Dendritic cell treated with granulocyte-macrophage colony-stimulating factor and Interleukin-4, amounts not matched to agents 40 ng/mL and 50 ng/mL, for 4 days (primary cell): ENCODE data around the gene MAG.
A peak's percentile ranks its signal among the peaks of the same experiment; 100 is the strongest.
"Not testable (repeated sequence)": the region's sequence is repeated elsewhere in the genome, so short reads cannot be mapped to it uniquely, and the experiment has no call there.

Experiments used
- H3K27ac Mint-ChIP-seq: one replicate; pipeline ENCODE4 v1.8.0; 2022; ENCODE audit warnings: mild to moderate bottlenecking, mixed read lengths
- H3K27me3 Mint-ChIP-seq: one replicate; pipeline ENCODE4 v1.8.0; 2022; ENCODE audit warnings: mild to moderate bottlenecking, mixed read lengths
- H3K36me3 Mint-ChIP-seq: one replicate; pipeline ENCODE4 v1.8.0; 2022; ENCODE audit warnings: low read depth, mixed read lengths
- H3K4me1 Mint-ChIP-seq: one replicate; pipeline ENCODE4 v1.8.0; 2022; ENCODE audit warnings: low read depth, mixed read lengths
- H3K4me3 Mint-ChIP-seq: one replicate; pipeline ENCODE4 v1.8.0; 2022; ENCODE audit warnings: mild to moderate bottlenecking, moderate library complexity, mixed read lengths
- H3K9me3 Mint-ChIP-seq: one replicate; pipeline ENCODE4 v1.8.0; 2022; ENCODE audit warnings: mixed read lengths
- intact Hi-C: fragments of 100-400 bp; cut with micrococcal nuclease; formaldehyde crosslinking; loops from one replicate; pipeline ENCODE4 v1.15.0; 2022

MAG gene

DNA sequence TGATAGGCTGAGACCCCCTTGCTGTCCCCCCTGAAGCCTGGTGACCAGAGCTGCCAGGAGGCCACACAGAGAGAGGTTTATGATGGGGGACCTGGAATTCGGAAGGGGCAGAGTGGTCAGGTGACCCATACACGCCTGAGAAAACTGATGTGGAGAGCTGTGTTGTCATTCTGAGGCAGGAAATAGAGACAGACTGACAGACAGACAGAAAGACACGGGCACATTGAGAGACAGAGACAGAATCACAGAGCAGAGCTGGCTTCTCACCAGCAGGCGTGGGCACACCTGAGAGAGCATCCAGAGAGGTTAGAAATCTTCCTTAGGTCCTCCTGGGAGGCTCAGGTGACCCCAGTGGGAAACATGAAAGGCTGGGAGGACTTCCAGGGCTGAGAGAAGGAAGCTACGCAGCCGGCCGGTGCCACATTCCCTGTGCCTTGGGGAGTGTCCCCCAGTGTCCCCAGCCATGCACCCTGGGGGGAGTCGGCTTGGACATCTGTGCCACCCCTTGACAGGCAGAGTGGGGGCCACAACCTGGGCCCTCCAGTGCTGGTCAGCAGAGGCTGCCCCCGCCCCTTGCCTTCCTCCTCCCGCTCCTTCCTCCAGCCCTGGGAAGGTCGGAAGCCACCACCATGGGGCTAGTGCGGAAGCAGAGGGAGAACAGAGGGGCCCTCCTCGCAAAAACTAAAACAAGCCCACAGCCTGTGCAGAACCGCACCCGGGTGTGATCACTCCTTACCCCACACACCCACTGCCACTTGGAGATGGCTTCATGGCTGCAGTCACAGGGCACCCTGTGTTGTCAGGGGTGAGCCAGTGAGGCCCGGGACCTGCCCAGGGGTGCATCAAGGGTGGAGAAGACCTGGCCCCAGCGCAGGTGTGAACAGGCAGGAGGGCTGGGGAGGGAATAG, 57.9 kb downstream of the MAG start:
- Mint-ChIP-seq H3K4me1 (peaks cover 61% of the 10 kb centered on the region), H3K4me3 (no peak overlapping the region), H3K27ac (peak overlapping the region; percentile 45), H3K36me3 (no peaks in the 10 kb centered on the region), H3K27me3 (peaks cover 46% of the 10 kb centered on the region), H3K9me3 (no peaks in the 10 kb centered on the region)
- intact Hi-C loops = loop anchor here (5.0 to 10.0 kb wide), 4 partner anchors 65 to 242 kb away; partner anchors contain the start of genes HAMP and USF2

DNA sequence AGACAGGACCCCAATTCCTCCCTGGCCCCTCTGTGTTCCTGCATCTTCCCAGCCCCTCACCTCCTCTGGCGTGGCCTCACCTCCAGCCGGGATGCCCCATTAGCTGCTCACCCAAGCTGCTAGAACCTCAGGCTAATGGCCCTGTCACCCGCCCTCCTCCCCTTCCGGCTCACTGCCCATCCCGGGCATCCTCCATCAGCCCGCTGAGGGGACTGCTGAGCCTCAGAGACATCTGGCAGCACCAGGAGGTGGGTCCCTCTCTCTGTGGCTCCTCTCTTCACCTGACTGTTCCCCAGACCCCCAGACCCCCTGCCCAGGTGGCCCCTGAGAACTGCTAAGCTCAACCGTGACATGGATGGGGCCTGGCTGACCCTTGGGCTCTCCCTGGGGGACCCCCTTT, 58.6 kb downstream of the MAG start:
- Mint-ChIP-seq H3K27ac (peak overlapping the region; percentile 77), H3K4me3 (no peak overlapping the region), H3K27me3 (peaks cover 43% of the 10 kb centered on the region), H3K36me3 (no peaks in the 10 kb centered on the region), H3K9me3 (no peaks in the 10 kb centered on the region), H3K4me1 (peaks cover 57% of the 10 kb centered on the region)
- intact Hi-C loops = loop anchor here (5.0 to 10.0 kb wide), 2 partner anchors 64 to 242 kb away; no protein-coding TSS in a partner anchor

GRCh38 chr19:35351411-35352176, 59.6 kb downstream of the MAG start:
- no peaks in the 10 kb centered on the region for H3K36me3 Mint-ChIP-seq
- H3K27me3 Mint-ChIP-seq = peaks cover 37% of the 10 kb centered on the region
- H3K4me3 Mint-ChIP-seq = no peak overlapping the region
- peak overlapping the region; percentile 77 for H3K27ac Mint-ChIP-seq
- intact Hi-C loops = loop anchor here (2.0 to 10.0 kb wide), 3 partner anchors 63 to 241 kb away; no protein-coding TSS in a partner anchor
- no peaks in the 10 kb centered on the region for H3K9me3 Mint-ChIP-seq
- peaks cover 56% of the 10 kb centered on the region for H3K4me1 Mint-ChIP-seq

DNA sequence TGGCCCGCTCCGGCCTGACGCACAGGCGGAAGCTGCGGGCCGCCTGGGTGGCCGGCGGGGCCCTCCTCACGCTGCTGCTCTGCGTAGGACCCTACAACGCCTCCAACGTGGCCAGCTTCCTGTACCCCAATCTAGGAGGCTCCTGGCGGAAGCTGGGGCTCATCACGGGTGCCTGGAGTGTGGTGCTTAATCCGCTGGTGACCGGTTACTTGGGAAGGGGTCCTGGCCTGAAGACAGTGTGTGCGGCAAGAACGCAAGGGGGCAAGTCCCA, 60.2 kb downstream of the MAG start:
- Mint-ChIP-seq H3K4me3 (no peak overlapping the region), H3K36me3 (no peaks in the 10 kb centered on the region), H3K27ac (no peak overlapping the region), H3K27me3 (peaks cover 33% of the 10 kb centered on the region), H3K9me3 (no peaks in the 10 kb centered on the region), H3K4me1 (peaks cover 51% of the 10 kb centered on the region)
- intact Hi-C loops = loop anchor here (2.0 to 10.0 kb wide), 3 partner anchors 63 to 240 kb away; no protein-coding TSS in a partner anchor

- H3K27ac Mint-ChIP-seq = no peak overlapping the region
- H3K4me1 Mint-ChIP-seq = peaks cover 51% of the 10 kb centered on the region
- no peaks in the 10 kb centered on the region for H3K9me3 Mint-ChIP-seq
- no peaks in the 10 kb centered on the region for H3K36me3 Mint-ChIP-seq
- no peak overlapping the region for H3K4me3 Mint-ChIP-seq
- intact Hi-C loops = loop anchor here (2.0 to 10.0 kb wide), 3 partner anchors 62 to 240 kb away; no protein-coding TSS in a partner anchor
- peaks cover 33% of the 10 kb centered on the region for H3K27me3 Mint-ChIP-seq
Measured at GRCh38 chr19:35352448-35353304, 60.7 kb downstream of the MAG start.

DNA sequence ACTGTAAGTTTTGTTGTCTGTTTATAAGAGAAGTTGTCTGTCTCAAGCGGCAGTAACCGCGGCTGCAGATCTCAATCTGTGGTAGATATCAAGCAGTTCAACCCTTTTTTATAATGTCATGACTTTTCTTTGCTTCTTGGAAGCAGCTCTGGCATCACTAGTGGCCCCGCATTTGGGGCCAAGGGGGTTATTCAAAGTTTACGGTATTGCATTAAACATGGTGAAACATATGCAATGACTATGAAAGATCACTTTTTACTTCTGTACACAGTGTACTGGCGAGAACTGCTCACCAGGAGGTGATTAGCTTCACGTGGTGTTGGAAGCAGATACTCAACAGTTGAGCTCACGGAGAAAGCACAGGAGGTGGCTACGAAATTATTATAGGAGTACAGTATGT, 61.7 kb downstream of the MAG start:
- Mint-ChIP-seq H3K27me3 (peaks cover 33% of the 10 kb centered on the region), H3K27ac (no peak overlapping the region), H3K36me3 (no peaks in the 10 kb centered on the region), H3K4me1 (peaks cover 54% of the 10 kb centered on the region), H3K9me3 (no peaks in the 10 kb centered on the region), H3K4me3 (no peak overlapping the region)
- intact Hi-C loops = loop anchor here (2.0 to 10.0 kb wide), 3 partner anchors 61 to 239 kb away; no protein-coding TSS in a partner anchor

GRCh38 chr19:35354898-35355297, 62.9 kb downstream of the MAG start:
- H3K27ac Mint-ChIP-seq = no peak overlapping the region
- intact Hi-C loops = loop anchor here (5.0 to 10.0 kb wide), 2 partner anchors 60 to 237 kb away; no protein-coding TSS in a partner anchor
- peaks cover 46% of the 10 kb centered on the region for H3K4me1 Mint-ChIP-seq
- peaks cover 25% of the 10 kb centered on the region for H3K27me3 Mint-ChIP-seq
- H3K4me3 Mint-ChIP-seq = no peak overlapping the region
- H3K36me3 Mint-ChIP-seq = no peaks in the 10 kb centered on the region
- H3K9me3 Mint-ChIP-seq = no peaks in the 10 kb centered on the region

DNA sequence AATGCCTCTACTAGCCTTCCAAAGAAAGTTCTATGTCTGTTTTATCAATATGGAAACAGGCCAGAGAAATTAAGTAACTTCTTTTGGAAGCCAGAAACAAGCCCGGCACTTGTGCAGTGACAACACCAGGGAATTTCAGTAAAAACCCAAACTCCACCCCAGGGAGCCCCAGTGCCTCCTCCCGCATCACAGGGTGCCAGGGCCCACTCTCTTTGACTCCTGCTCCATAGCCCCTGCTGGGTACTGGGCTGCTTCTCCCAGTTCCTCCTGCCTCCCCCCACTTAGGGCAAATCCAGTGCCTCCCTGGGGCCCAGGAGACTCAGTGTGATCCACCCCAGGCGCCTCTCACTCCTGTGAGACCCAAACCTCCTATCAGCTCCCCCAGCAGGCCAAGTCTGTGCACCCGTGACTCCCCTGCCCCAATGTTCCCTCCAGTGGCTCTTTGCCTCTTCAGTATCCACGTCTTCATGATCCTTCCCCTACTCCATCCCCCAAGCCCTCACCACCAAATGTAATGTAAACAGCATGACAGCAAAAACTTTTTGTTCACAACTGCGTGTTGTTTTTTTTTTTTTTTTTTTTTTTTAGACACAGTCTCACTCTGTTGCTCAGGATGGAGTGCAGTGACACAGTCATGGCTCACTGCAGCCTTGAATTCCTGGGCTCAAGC, 64.0 kb downstream of the MAG start:
- no peak overlapping the region for H3K4me3 Mint-ChIP-seq
- intact Hi-C loops = loop anchor here (10.0 kb wide), 1 partner anchor 59 kb away; no protein-coding TSS in a partner anchor
- H3K27ac Mint-ChIP-seq = peak overlapping the region; percentile 64
- H3K36me3 Mint-ChIP-seq = no peaks in the 10 kb centered on the region
- H3K9me3 Mint-ChIP-seq = no peaks in the 10 kb centered on the region
- H3K27me3 Mint-ChIP-seq = peaks cover 18% of the 10 kb centered on the region
- H3K4me1 Mint-ChIP-seq = peaks cover 37% of the 10 kb centered on the region

- H3K4me3 Mint-ChIP-seq = peak within 1 kb of the TSS; percentile 39
- no peaks in the 10 kb centered on the region for H3K36me3 Mint-ChIP-seq
- peaks cover 4% of the 10 kb centered on the region for H3K27me3 Mint-ChIP-seq
- peaks cover 28% of the 10 kb centered on the region for H3K4me1 Mint-ChIP-seq
- peak within 1 kb of the TSS; percentile 60 for H3K27ac Mint-ChIP-seq
- H3K9me3 Mint-ChIP-seq = no peaks in the 10 kb centered on the region
- intact Hi-C loops = loop anchor here (10.0 kb wide), 1 partner anchor 57 kb away; no protein-coding TSS in a partner anchor
Measured at GRCh38 chr19:35357867-35358573, 66.1 kb downstream of the MAG start, which contains the start of gene FFAR3. TSS of gene FFAR3 (plus strand) at chr19:35358460. CDS start at chr19:35358891, 431 bp downstream.

GRCh38 chr19:35358834-35359233, 66.9 kb downstream of the MAG start:
- H3K36me3 Mint-ChIP-seq, H3K27me3 Mint-ChIP-seq, H3K9me3 Mint-ChIP-seq: not testable (repeated sequence)
- Mint-ChIP-seq H3K4me1 (peaks cover 28% of the 10 kb centered on the region), H3K27ac (peak overlapping the region; percentile 60), H3K4me3 (peak overlapping the region; percentile 39)
- intact Hi-C loops = loop anchor here (10.0 kb wide), 1 partner anchor 56 kb away; no protein-coding TSS in a partner anchor

- not testable (repeated sequence) for H3K4me3 Mint-ChIP-seq, H3K9me3 Mint-ChIP-seq, H3K36me3 Mint-ChIP-seq, H3K27me3 Mint-ChIP-seq
- H3K27ac Mint-ChIP-seq = peak overlapping the region; percentile 60
- intact Hi-C loops = loop anchor here (10.0 kb wide), 1 partner anchor 55 kb away; no protein-coding TSS in a partner anchor
- H3K4me1 Mint-ChIP-seq = peaks cover 28% of the 10 kb centered on the region
Measured at GRCh38 chr19:35359395-35359794, 67.4 kb downstream of the MAG start.

DNA sequence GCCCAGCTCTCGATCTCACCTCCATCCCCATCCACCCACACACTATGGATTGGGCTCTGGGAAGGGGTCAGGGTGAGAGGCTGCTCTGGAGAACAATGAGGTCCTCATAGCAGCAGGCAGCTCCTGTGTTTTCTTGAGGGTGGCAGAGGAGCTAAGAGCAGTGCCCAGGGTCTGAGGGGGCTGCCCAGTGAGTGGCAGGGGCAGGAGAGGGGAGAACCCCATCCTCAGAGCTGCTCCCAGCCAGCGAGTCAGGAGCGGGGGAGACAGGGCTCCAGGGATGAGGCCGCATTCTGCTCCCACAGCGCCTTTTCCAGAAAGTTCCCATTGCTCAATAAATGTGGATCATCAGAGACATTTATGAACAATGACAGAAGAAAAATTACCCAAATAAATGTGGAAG, 68.1 kb downstream of the MAG start:
- H3K4me1 Mint-ChIP-seq = peaks cover 28% of the 10 kb centered on the region
- H3K27me3 Mint-ChIP-seq, H3K36me3 Mint-ChIP-seq, H3K9me3 Mint-ChIP-seq, H3K4me3 Mint-ChIP-seq, intact Hi-C loops, H3K27ac Mint-ChIP-seq: not testable (repeated sequence)
